Measurements from ENCODE around the gene RNLS. TPM values are rescaled to one million over a fixed set of nuclear protein-coding genes. Genes with fewer than 3 reads are reported as not detected.

Gene RNLS
- total RNA-seq, 1 experiment from 2014 or later, result not detected

- Histone ChIP-seq H3K9me2 (ENCODE audit: insufficient read depth) (no peaks in the 10 kb centered on the region; the same call in 1 of the 2 replicates), H3K9ac (ENCODE audit: low read length) (no peak overlapping the region), H3K27ac (ENCODE audit: low read depth, low read length) (no peak overlapping the region), H3K79me2 (ENCODE audit: insufficient read depth, low read length) (no peaks in the 10 kb centered on the region), H2AFZ (ENCODE audit: low read depth, low read length, poor library complexity, severe bottlenecking) (no peak overlapping the region), H3K9me3 (ENCODE audit: control insufficient read depth in 1 of 2, insufficient read depth in 1 of 2, low read depth in 1 of 2, low read length in 2 of 2) (no peaks in the 10 kb centered on the region), H3K36me3 (ENCODE audit: control insufficient read depth in 1 of 2, insufficient read depth in 2 of 2, low read length in 2 of 2) (no peaks in the 10 kb centered on the region), H3K27me3 (ENCODE audit: insufficient read depth, low read length) (no peaks in the 10 kb centered on the region), H4K20me1 (ENCODE audit: insufficient read depth) (no peaks in the 10 kb centered on the region), H3K4me1 (ENCODE audit: control insufficient read depth in 1 of 2, insufficient read depth in 2 of 2, low read length in 2 of 2) (no peaks in the 10 kb centered on the region), H3K4me2 (ENCODE audit: low read length) (no peak overlapping the region), H3K4me3 (replicated peaks in 1 of 2; ENCODE audit: low read depth in 1 of 2, low read length in 2 of 2) (no peak overlapping the region)
- ATAC-seq, result no peak
- TF ChIP-seq EZH2phosphoT487 (IDR thresholded peaks at IDR 0.05; ENCODE audit: borderline replicate concordance) (no peak), TCF7L2 (IDR thresholded peaks at IDR 0.05; ENCODE audit: borderline replicate concordance, extremely low read depth, insufficient read depth, insufficient read length) (no peak)
- DNase-seq (ENCODE audit: low read depth, low spot score), result no peak
- intact Hi-C loops (cut with micrococcal nuclease), result no loop called here
- BruUV-seq (replicated peaks), result no TSS peak
- ChIA-PET RAD21 (ENCODE audit: low non-redundant PET in 1 of 2, low total read pairs in 2 of 2, uncharacterized antibody in 2 of 2, unreplicated experiment in 2 of 2) (no interaction called here), CTCF (no interaction called here), POLR2A (no interaction called here)
Observed at GRCh38 chr10:88411772-88412349, 171.3 kb downstream of the RNLS start.

DNA sequence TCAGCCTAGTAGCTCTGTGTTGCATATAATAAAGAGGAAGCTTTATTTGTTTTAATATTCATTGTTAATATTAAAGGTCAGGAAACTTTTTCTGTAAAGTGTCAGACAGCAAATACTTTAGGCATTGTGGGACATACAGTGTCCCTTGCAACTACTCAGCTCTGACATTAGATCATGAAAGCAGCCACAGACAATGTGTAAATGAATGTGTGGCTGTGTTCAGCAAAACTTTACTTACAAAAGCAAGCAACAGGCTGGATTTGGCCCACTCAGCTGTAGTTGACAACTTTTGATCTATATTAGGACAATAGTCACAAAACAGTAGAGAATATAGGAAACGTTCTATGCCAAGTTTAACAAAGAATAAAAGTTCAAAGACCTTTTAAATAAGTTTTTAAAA, 173.3 kb downstream of the RNLS start:
- Histone ChIP-seq H3K79me2 (ENCODE audit: insufficient read depth, low read length) (no peaks in the 10 kb centered on the region), H3K9me3 (ENCODE audit: control insufficient read depth in 1 of 2, insufficient read depth in 1 of 2, low read depth in 1 of 2, low read length in 2 of 2) (no peaks in the 10 kb centered on the region), H2AFZ (ENCODE audit: low read depth, low read length, poor library complexity, severe bottlenecking) (no peak overlapping the region), H3K4me3 (replicated peaks in 1 of 2; ENCODE audit: low read depth in 1 of 2, low read length in 2 of 2) (no peak overlapping the region), H3K27ac (ENCODE audit: low read depth, low read length) (no peak overlapping the region), H3K9ac (ENCODE audit: low read length) (no peak overlapping the region), H3K4me2 (ENCODE audit: low read length) (no peak overlapping the region), H3K9me2 (ENCODE audit: insufficient read depth) (no peaks in the 10 kb centered on the region; the same call in 1 of the 2 replicates), H3K27me3 (ENCODE audit: insufficient read depth, low read length) (no peaks in the 10 kb centered on the region), H3K4me1 (ENCODE audit: control insufficient read depth in 1 of 2, insufficient read depth in 2 of 2, low read length in 2 of 2) (no peaks in the 10 kb centered on the region), H3K36me3 (ENCODE audit: control insufficient read depth in 1 of 2, insufficient read depth in 2 of 2, low read length in 2 of 2) (no peaks in the 10 kb centered on the region), H4K20me1 (ENCODE audit: insufficient read depth) (no peaks in the 10 kb centered on the region)
- DNase-seq (ENCODE audit: low read depth, low spot score) (no peak), ATAC-seq (no peak)
- RAD21 ChIA-PET (ENCODE audit: low non-redundant PET in 1 of 2, low total read pairs in 2 of 2, uncharacterized antibody in 2 of 2, unreplicated experiment in 2 of 2), result no interaction called here
- intact Hi-C loops (cut with micrococcal nuclease), result no loop called here
- no TSS peak for BruUV-seq (replicated peaks)
- CTCF ChIA-PET, result no interaction called here
- POLR2A ChIA-PET, result no interaction called here
- TF ChIP-seq POLR2A (IDR thresholded peaks at IDR 0.05; ENCODE audit: borderline replicate concordance, extremely low read depth, insufficient read depth, insufficient read length) (no peak), MAX (IDR thresholded peaks at IDR 0.05) (no peak), YY1 (IDR thresholded peaks at IDR 0.05; ENCODE audit: extremely low read depth, insufficient replicate concordance, low read depth, low read length) (no peak), ZNF274 (IDR thresholded peaks at IDR 0.05; ENCODE audit: low read depth, low read length) (no peak), EZH2phosphoT487 (IDR thresholded peaks at IDR 0.05; ENCODE audit: borderline replicate concordance) (no peak), ZFX (IDR thresholded peaks at IDR 0.05) (no peak), JUND (IDR thresholded peaks at IDR 0.05) (no peak), POLR2AphosphoS5 (IDR thresholded peaks at IDR 0.05; ENCODE audit: low read depth, low read length) (no peak), SRF (IDR thresholded peaks at IDR 0.05; ENCODE audit: low read depth) (no peak), EGR1 (IDR thresholded peaks at IDR 0.05; ENCODE audit: low read depth) (no peak), EZH2 (IDR thresholded peaks at IDR 0.05) (no peak), TCF7L2 (IDR thresholded peaks at IDR 0.05; ENCODE audit: borderline replicate concordance, extremely low read depth, insufficient read depth, insufficient read length) (no peak), CEBPB (IDR thresholded peaks at IDR 0.05; ENCODE audit: low read depth) (no peak), CBX3 (IDR thresholded peaks at IDR 0.05; ENCODE audit: low read depth) (no peak)
- TF ChIP-seq, protein P1, sequence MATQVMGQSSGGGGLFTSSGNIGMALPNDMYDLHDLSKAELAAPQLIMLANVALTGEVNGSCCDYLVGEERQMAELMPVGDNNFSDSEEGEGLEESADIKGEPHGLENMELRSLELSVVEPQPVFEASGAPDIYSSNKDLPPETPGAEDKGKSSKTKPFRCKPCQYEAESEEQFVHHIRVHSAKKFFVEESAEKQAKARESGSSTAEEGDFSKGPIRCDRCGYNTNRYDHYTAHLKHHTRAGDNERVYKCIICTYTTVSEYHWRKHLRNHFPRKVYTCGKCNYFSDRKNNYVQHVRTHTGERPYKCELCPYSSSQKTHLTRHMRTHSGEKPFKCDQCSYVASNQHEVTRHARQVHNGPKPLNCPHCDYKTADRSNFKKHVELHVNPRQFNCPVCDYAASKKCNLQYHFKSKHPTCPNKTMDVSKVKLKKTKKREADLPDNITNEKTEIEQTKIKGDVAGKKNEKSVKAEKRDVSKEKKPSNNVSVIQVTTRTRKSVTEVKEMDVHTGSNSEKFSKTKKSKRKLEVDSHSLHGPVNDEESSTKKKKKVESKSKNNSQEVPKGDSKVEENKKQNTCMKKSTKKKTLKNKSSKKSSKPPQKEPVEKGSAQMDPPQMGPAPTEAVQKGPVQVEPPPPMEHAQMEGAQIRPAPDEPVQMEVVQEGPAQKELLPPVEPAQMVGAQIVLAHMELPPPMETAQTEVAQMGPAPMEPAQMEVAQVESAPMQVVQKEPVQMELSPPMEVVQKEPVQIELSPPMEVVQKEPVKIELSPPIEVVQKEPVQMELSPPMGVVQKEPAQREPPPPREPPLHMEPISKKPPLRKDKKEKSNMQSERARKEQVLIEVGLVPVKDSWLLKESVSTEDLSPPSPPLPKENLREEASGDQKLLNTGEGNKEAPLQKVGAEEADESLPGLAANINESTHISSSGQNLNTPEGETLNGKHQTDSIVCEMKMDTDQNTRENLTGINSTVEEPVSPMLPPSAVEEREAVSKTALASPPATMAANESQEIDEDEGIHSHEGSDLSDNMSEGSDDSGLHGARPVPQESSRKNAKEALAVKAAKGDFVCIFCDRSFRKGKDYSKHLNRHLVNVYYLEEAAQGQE (IDR thresholded peaks at IDR 0.05; ENCODE audit: low read depth), result no peak
- TF ChIP-seq, protein P2, sequence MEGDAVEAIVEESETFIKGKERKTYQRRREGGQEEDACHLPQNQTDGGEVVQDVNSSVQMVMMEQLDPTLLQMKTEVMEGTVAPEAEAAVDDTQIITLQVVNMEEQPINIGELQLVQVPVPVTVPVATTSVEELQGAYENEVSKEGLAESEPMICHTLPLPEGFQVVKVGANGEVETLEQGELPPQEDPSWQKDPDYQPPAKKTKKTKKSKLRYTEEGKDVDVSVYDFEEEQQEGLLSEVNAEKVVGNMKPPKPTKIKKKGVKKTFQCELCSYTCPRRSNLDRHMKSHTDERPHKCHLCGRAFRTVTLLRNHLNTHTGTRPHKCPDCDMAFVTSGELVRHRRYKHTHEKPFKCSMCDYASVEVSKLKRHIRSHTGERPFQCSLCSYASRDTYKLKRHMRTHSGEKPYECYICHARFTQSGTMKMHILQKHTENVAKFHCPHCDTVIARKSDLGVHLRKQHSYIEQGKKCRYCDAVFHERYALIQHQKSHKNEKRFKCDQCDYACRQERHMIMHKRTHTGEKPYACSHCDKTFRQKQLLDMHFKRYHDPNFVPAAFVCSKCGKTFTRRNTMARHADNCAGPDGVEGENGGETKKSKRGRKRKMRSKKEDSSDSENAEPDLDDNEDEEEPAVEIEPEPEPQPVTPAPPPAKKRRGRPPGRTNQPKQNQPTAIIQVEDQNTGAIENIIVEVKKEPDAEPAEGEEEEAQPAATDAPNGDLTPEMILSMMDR (IDR thresholded peaks at IDR 0.05 in 2 of 3, conservative IDR thresholded peaks at IDR 0.05 in 1 of 3; ENCODE audit: borderline replicate concordance in 1 of 3, insufficient read depth in 1 of 3, low read depth in 2 of 3, low read length in 2 of 3), result no peak

All from HCT116 (cell line).